Gastroesophageal sphincter (tissue), 3 donors: ENCODE measurements around the gene CNP.

Experiments
- CTCF ChIP-seq, 4 experiments: fragments of 200-600 bp in 2 of 4; fragments of 450-650 bp in 2 of 4; sonication (generic) in 1 of 4; IDR thresholded peaks; one replicate each; pipeline ENCODE4 v1.5.1; 2017 to 2019; ENCODE audit warnings: antibody characterized with exemption in 4 of 4, mild to moderate bottlenecking in 2 of 4, moderate library complexity in 2 of 4
- EP300 ChIP-seq: sonication (generic); formaldehyde crosslinking; IDR thresholded peaks from one replicate; pipeline ENCODE4 v1.6.1; 2017; ENCODE audit warnings: antibody characterized with exemption, mild to moderate bottlenecking
- POLR2A ChIP-seq, 2 donors: fragments of 450-650 bp; IDR thresholded peaks; one replicate each; pipeline ENCODE4 v1.6.1; 2017; ENCODE audit warnings: antibody characterized with exemption in 2 of 2, mild to moderate bottlenecking in 2 of 2, moderate library complexity in 1 of 2

GRCh38 chr17:41935641-41936040, 31.0 kb upstream of the CNP start:
- TF ChIP-seq CTCF (IDR thresholded peaks at IDR 0.05) (no peak), POLR2A (IDR thresholded peaks at IDR 0.05) (no peak), EP300 (no peak)
